T-helper 17 cell (primary cell): ENCODE results near the gene HMCN1. TPM values are rescaled to one million over a fixed set of nuclear protein-coding genes. Genes with fewer than 3 reads are reported as not detected.

Source experiments
- ATAC-seq: fragments of 150-1000 bp; cut with Tn5 transposase; 2 replicates; pipeline ENCODE4 v1.10.0; 2021; ENCODE audit warnings: mild to moderate bottlenecking, moderate library complexity
- DNase-seq, 3 donors: peaks; one replicate each; pipeline versions ENCODE4 v3.0.0 to v3.0.0-alpha.2; 2020 to 2021
- H3K9me3 ChIP-seq: one replicate; pipeline ENCODE4 v1.7.0; 2013; ENCODE audit warnings: low read length, mild to moderate bottlenecking; ENCODE audit not compliant: control insufficient read depth, poor library complexity, severe bottlenecking
- H3K27ac Mint-ChIP-seq: one replicate; pipeline ENCODE4 v1.8.0; 2022; ENCODE audit warnings: mild to moderate bottlenecking, moderate library complexity, mixed read lengths
- H3K27me3 Mint-ChIP-seq: one replicate; pipeline ENCODE4 v1.8.0; 2022; ENCODE audit warnings: mixed read lengths
- H3K36me3 Mint-ChIP-seq: one replicate; pipeline ENCODE4 v1.8.0; 2022; ENCODE audit warnings: low read depth, mixed read lengths
- H3K4me1 Mint-ChIP-seq: one replicate; pipeline ENCODE4 v1.8.0; 2022; ENCODE audit warnings: mild to moderate bottlenecking, mixed read lengths
- H3K4me3 Mint-ChIP-seq: one replicate; pipeline ENCODE4 v1.8.0; 2022; ENCODE audit warnings: mild to moderate bottlenecking, moderate library complexity, mixed read lengths
- total RNA-seq, 4 donors: library from RNA in 2 of 4; stranded (reverse) in 2 of 4; gene quantifications; one replicate each; pipeline ENCODE4 v1.2.3 and lab custom pipeline; 2022 to 2026

Gene HMCN1
- total RNA-seq, 2 donors from 2014 or later: 0.05 to 0.57 TPM

- DNase-seq (no peak), ATAC-seq (no peak)
- Mint-ChIP-seq H3K27ac (no peak overlapping the region), H3K4me3 (no peak overlapping the region), H3K36me3 (no peaks in the 10 kb centered on the region), H3K27me3 (no peaks in the 10 kb centered on the region), H3K4me1 (peaks cover 3% of the 10 kb centered on the region)
- no peaks in the 10 kb centered on the region for H3K9me3 ChIP-seq
Measured at GRCh38 chr1:186220911-186221310, 486.7 kb downstream of the HMCN1 start.

- H3K9me3 ChIP-seq: no peaks in the 10 kb centered on the region
- DNase-seq (no peak), ATAC-seq (no peak)
- H3K4me1 Mint-ChIP-seq: peaks cover 3% of the 10 kb centered on the region
- H3K27me3 Mint-ChIP-seq: peaks cover 9% of the 10 kb centered on the region
- no peaks in the 10 kb centered on the region for H3K36me3 Mint-ChIP-seq
- no peak overlapping the region for H3K4me3 Mint-ChIP-seq
- no peak overlapping the region for H3K27ac Mint-ChIP-seq
Measured at GRCh38 chr1:186225096-186225495, 490.9 kb downstream of the HMCN1 start.

GRCh38 chr1:186228749-186229148, 494.6 kb downstream of the HMCN1 start:
- Mint-ChIP-seq H3K4me1 (no peaks in the 10 kb centered on the region), H3K27me3 (peaks cover 9% of the 10 kb centered on the region), H3K27ac (no peak overlapping the region), H3K36me3 (no peaks in the 10 kb centered on the region), H3K4me3 (no peak overlapping the region)
- DNase-seq (no peak), ATAC-seq (no peak)
- H3K9me3 ChIP-seq: no peaks in the 10 kb centered on the region

- Mint-ChIP-seq H3K27ac (no peak overlapping the region), H3K27me3 (peaks cover 19% of the 10 kb centered on the region), H3K36me3 (no peaks in the 10 kb centered on the region), H3K4me1 (no peaks in the 10 kb centered on the region), H3K4me3 (no peak overlapping the region)
- no peaks in the 10 kb centered on the region for H3K9me3 ChIP-seq
- ATAC-seq (no peak), DNase-seq (no peak)
Measured at GRCh38 chr1:186231861-186232436, 497.8 kb downstream of the HMCN1 start.

GRCh38 chr1:186234976-186235686, 500.9 kb downstream of the HMCN1 start:
- DNase-seq: no peak
- H3K36me3 Mint-ChIP-seq: no peaks in the 10 kb centered on the region

GRCh38 chr1:186235696-186236095, 501.5 kb downstream of the HMCN1 start:
- ATAC-seq: no peak
- Mint-ChIP-seq H3K36me3 (no peaks in the 10 kb centered on the region), H3K27ac (no peak overlapping the region), H3K27me3 (peaks cover 11% of the 10 kb centered on the region), H3K4me3 (no peak overlapping the region), H3K4me1 (no peaks in the 10 kb centered on the region)
- DNase-seq: no peak
- no peaks in the 10 kb centered on the region for H3K9me3 ChIP-seq

More at GRCh38 chr1:186234976-186235686, 500.9 kb downstream of the HMCN1 start:
- no peak overlapping the region for H3K4me3 Mint-ChIP-seq
- no peak overlapping the region for H3K27ac Mint-ChIP-seq
- peaks cover 11% of the 10 kb centered on the region for H3K27me3 Mint-ChIP-seq
- no peaks in the 10 kb centered on the region for H3K4me1 Mint-ChIP-seq
- ATAC-seq: no peak
- H3K9me3 ChIP-seq: no peaks in the 10 kb centered on the region

- H3K4me3 Mint-ChIP-seq: no peak overlapping the region
- ATAC-seq: no peak
Measured at GRCh38 chr1:186236921-186237320, 502.7 kb downstream of the HMCN1 start.

GRCh38 chr1:186239171-186239570, 505.0 kb downstream of the HMCN1 start:
- H3K4me1 Mint-ChIP-seq: no peaks in the 10 kb centered on the region
- H3K27ac Mint-ChIP-seq: no peak overlapping the region
- no peak for ATAC-seq
- no peaks in the 10 kb centered on the region for H3K9me3 ChIP-seq
- DNase-seq: no peak
- H3K4me3 Mint-ChIP-seq: no peak overlapping the region
- H3K27me3 Mint-ChIP-seq: peaks cover 11% of the 10 kb centered on the region
- H3K36me3 Mint-ChIP-seq: no peaks in the 10 kb centered on the region

More at GRCh38 chr1:186236921-186237320, 502.7 kb downstream of the HMCN1 start:
- Mint-ChIP-seq H3K27me3 (peaks cover 11% of the 10 kb centered on the region), H3K4me1 (no peaks in the 10 kb centered on the region), H3K27ac (no peak overlapping the region), H3K36me3 (no peaks in the 10 kb centered on the region)
- no peaks in the 10 kb centered on the region for H3K9me3 ChIP-seq
- no peak for DNase-seq

- Mint-ChIP-seq H3K27me3 (peaks cover 17% of the 10 kb centered on the region), H3K36me3 (no peaks in the 10 kb centered on the region), H3K4me3 (no peak overlapping the region), H3K4me1 (no peaks in the 10 kb centered on the region), H3K27ac (no peak overlapping the region)
- H3K9me3 ChIP-seq: no peaks in the 10 kb centered on the region
- ATAC-seq (no peak), DNase-seq (no peak)
Measured at GRCh38 chr1:186240436-186240835, 506.2 kb downstream of the HMCN1 start.
